ENCODE data around the gene MYL12B. TPM values are rescaled to one million over a fixed set of nuclear protein-coding genes. Genes with fewer than 3 reads are reported as not detected.

MYL12B gene
- total RNA-seq, 2 donors from 2014 or later, result 208 to 328 TPM

GRCh38 chr18:3319894-3320454 lies 58.0 kb downstream of the MYL12B start:
- Histone ChIP-seq H3K27me3 (replicated peaks; ENCODE audit: insufficient read depth) (no peaks in the 10 kb centered on the region), H3K4me3 (no peak overlapping the region), H3K36me3 (no peaks in the 10 kb centered on the region), H3K9me3 (no peaks in the 10 kb centered on the region), H3K4me1 (ENCODE audit: control insufficient read depth in 1 of 2, low read depth in 2 of 2) (no peaks in the 10 kb centered on the region), H3K27ac (no peak overlapping the region)
- ATAC-seq (ENCODE audit: insufficient number of reproducible peaks, low FRiP score, low read depth) (no peak), DNase-seq (ENCODE audit: low spot score) (no peak)
- TF ChIP-seq CTCF (IDR thresholded peaks at IDR 0.05), result no peak

- Histone ChIP-seq H3K4me1 (ENCODE audit: control insufficient read depth in 1 of 2, low read depth in 2 of 2) (no peaks in the 10 kb centered on the region), H3K4me3 (no peak overlapping the region), H3K27me3 (replicated peaks; ENCODE audit: insufficient read depth) (no peaks in the 10 kb centered on the region), H3K9me3 (no peaks in the 10 kb centered on the region), H3K27ac (no peak overlapping the region), H3K36me3 (no peaks in the 10 kb centered on the region)
- ATAC-seq (ENCODE audit: insufficient number of reproducible peaks, low FRiP score, low read depth) (no peak), DNase-seq (ENCODE audit: low spot score) (no peak)
- no peak for TF ChIP-seq CTCF (IDR thresholded peaks at IDR 0.05)
These were observed 59.3 kb downstream of the MYL12B start for GRCh38 chr18:3321133-3321812.

GRCh38 chr18:3323900-3324299 lies 62.0 kb downstream of the MYL12B start:
- Histone ChIP-seq H3K4me1 (ENCODE audit: control insufficient read depth in 1 of 2, low read depth in 2 of 2) (no peaks in the 10 kb centered on the region), H3K27ac (no peak overlapping the region)
- TF ChIP-seq CTCF (IDR thresholded peaks at IDR 0.05), result no peak

More at GRCh38 chr18:3323900-3324299, 62.0 kb downstream of the MYL12B start:
- H3K36me3 ChIP-seq, result no peaks in the 10 kb centered on the region
- no peaks in the 10 kb centered on the region for H3K27me3 ChIP-seq (replicated peaks; ENCODE audit: insufficient read depth)
- no peak overlapping the region for H3K4me3 ChIP-seq
- H3K9me3 ChIP-seq, result no peaks in the 10 kb centered on the region
- ATAC-seq (ENCODE audit: insufficient number of reproducible peaks, low FRiP score, low read depth), result no peak
- no peak for DNase-seq (ENCODE audit: low spot score)

Other genes with a start within 250 kb of the MYL12B start
- gene LPIN2, start 249.0 kb upstream of the MYL12B start, total RNA-seq, result 10 to 100 TPM; 30.6 to 42.3 TPM
- gene MYOM1, start 42.2 kb upstream of the MYL12B start, total RNA-seq, result 10 to 100 TPM; 16.1 to 27.2 TPM
- 100 to 1,000 TPM; 451 to 800 TPM for gene MYL12A, start 14.3 kb upstream of the MYL12B start, total RNA-seq
- gene TGIF1, start 188.0 kb downstream of the MYL12B start, total RNA-seq, result 10 to 100 TPM; 42.8 to 91.6 TPM

Measured in thoracic aorta (tissue), 2 donors.